K562 (cell line): ENCODE data around the gene GNG7. TPM values are rescaled to one million over a fixed set of nuclear protein-coding genes. Genes with fewer than 3 reads are reported as not detected.
A peak's percentile ranks its signal among the peaks of the same experiment; 100 is the strongest.

Experiments used
- CEBPG ChIP-seq, 3 experiments: fragments of 200-800 bp in 1 of 3; sonication (Bioruptor generic) in 1 of 3; sonication (generic) in 1 of 3; formaldehyde crosslinking in 1 of 3; IDR thresholded peaks in 2 of 3; conservative IDR thresholded peaks in 1 of 3; 2 replicates each; pipeline versions ENCODE4 v1.6.1 to v1.8.0; 2016 to 2022; ENCODE audit warnings: missing compliant biosample characterization in 2 of 3, missing genetic modification characterization in 2 of 3, mild to moderate bottlenecking in 1 of 3, missing genetic modification reagents in 1 of 3
- ETS1 ChIP-seq: conservative IDR thresholded peaks from 2 replicates; pipeline ENCODE4 v1.6.1; 2011; ENCODE audit warnings: low read depth, mild to moderate bottlenecking, low read length; ENCODE audit not compliant: control insufficient read depth
- ETS2 ChIP-seq: IDR thresholded peaks from 2 replicates; pipeline ENCODE4 v1.6.1; 2016; ENCODE audit warnings: borderline replicate concordance, missing genetic modification characterization, mild to moderate bottlenecking, moderate library complexity, missing compliant biosample characterization; ENCODE audit not compliant: poor library complexity, severe bottlenecking
- GABPB2 ChIP-seq: fragments of 250-450 bp; sonication (Bioruptor Pico); conservative IDR thresholded peaks from 2 replicates; pipeline ENCODE4 v1.5.1; 2021; ENCODE audit warnings: mild to moderate bottlenecking
- HEY1 ChIP-seq: fragments of 250-450 bp; sonication (Bioruptor Pico); IDR thresholded peaks from 2 replicates; pipeline ENCODE4 v1.5.0; 2020; ENCODE audit warnings: mild to moderate bottlenecking, moderate library complexity, borderline replicate concordance
- HNRNPLL ChIP-seq: fragments of 200-400 bp; formaldehyde crosslinking; IDR thresholded peaks from 2 replicates; pipeline ENCODE4 v1.6.1; 2017; ENCODE audit warnings: low read length, low read depth, mild to moderate bottlenecking; ENCODE audit not compliant: poor library complexity, severe bottlenecking
- HNRNPUL1 ChIP-seq: fragments of 200-400 bp; formaldehyde crosslinking; IDR thresholded peaks from 2 replicates; pipeline ENCODE4 v1.6.1; 2017; ENCODE audit warnings: low read length
- KAT7 ChIP-seq: sonication (generic); formaldehyde crosslinking; IDR thresholded peaks from 2 replicates; pipeline ENCODE4 v1.8.0; 2022; ENCODE audit warnings: missing genetic modification reagents, mild to moderate bottlenecking, borderline replicate concordance
- MCM3 ChIP-seq: fragments of 450-650 bp; IDR thresholded peaks from 2 replicates; pipeline ENCODE4 v1.6.1; 2016
- POLR2AphosphoS5 ChIP-seq: IDR thresholded peaks from 2 replicates; pipeline ENCODE4 v1.6.1; 2011; ENCODE audit warnings: mild to moderate bottlenecking, low read depth, low read length, moderate library complexity; ENCODE audit not compliant: control insufficient read depth, insufficient read depth
- PTBP1 ChIP-seq: fragments of 200-400 bp; formaldehyde crosslinking; IDR thresholded peaks from 2 replicates; pipeline ENCODE4 v1.6.1; 2017; ENCODE audit warnings: low read depth, low read length
- RBM15 ChIP-seq: fragments of 200-400 bp; formaldehyde crosslinking; IDR thresholded peaks from 2 replicates; pipeline ENCODE4 v1.6.1; 2018; ENCODE audit warnings: mild to moderate bottlenecking, low read length, moderate library complexity; ENCODE audit not compliant: insufficient read depth
- SMARCE1 ChIP-seq: fragments of 450-650 bp; IDR thresholded peaks from 2 replicates; pipeline ENCODE4 v1.7.1; 2016; ENCODE audit warnings: mild to moderate bottlenecking
- STAG1 ChIP-seq: sonication (generic); formaldehyde crosslinking; IDR thresholded peaks from 2 replicates; pipeline ENCODE4 v1.5.0; 2020; ENCODE audit warnings: missing genetic modification reagents, borderline replicate concordance
- ZBTB26 ChIP-seq: fragments of 450-650 bp; formaldehyde crosslinking; IDR thresholded peaks from 2 replicates; pipeline ENCODE4 v1.4.0; 2022; ENCODE audit warnings: missing genetic modification characterization
- ZBTB9 ChIP-seq: fragments of 450-650 bp; formaldehyde crosslinking; IDR thresholded peaks from 2 replicates; pipeline ENCODE4 v1.4.0; 2020; ENCODE audit warnings: mild to moderate bottlenecking, moderate library complexity
- ZFP30 ChIP-seq: fragments of 250-450 bp; sonication (Bioruptor Pico); IDR thresholded peaks from 2 replicates; pipeline ENCODE4 v1.8.0; 2022; ENCODE audit warnings: moderate library complexity, mild to moderate bottlenecking, inconsistent platforms, borderline replicate concordance
- ZNF165 ChIP-seq: fragments of 250-450 bp; sonication (Bioruptor Pico); IDR thresholded peaks from 2 replicates; pipeline ENCODE4 v1.4.0; 2020; ENCODE audit warnings: borderline replicate concordance
- ZNF175 ChIP-seq: fragments of 200-800 bp; sonication (Bioruptor generic); IDR thresholded peaks from 2 replicates; pipeline ENCODE4 v1.6.1; 2016; ENCODE audit warnings: low read depth, mild to moderate bottlenecking, missing genetic modification characterization, missing compliant biosample characterization
- ZNF431 ChIP-seq: sonication (generic); formaldehyde crosslinking; IDR thresholded peaks from 2 replicates; pipeline ENCODE4 v1.8.0; 2022; ENCODE audit warnings: mild to moderate bottlenecking, missing genetic modification reagents
- ZNF561 ChIP-seq: fragments of 450-650 bp; formaldehyde crosslinking; conservative IDR thresholded peaks from 2 replicates; pipeline ENCODE4 v1.4.0; 2020; ENCODE audit warnings: mild to moderate bottlenecking, moderate library complexity
- ZNF695 ChIP-seq: fragments of 450-650 bp; formaldehyde crosslinking; IDR thresholded peaks from 2 replicates; pipeline ENCODE4 v1.4.0; 2020; ENCODE audit warnings: mild to moderate bottlenecking, moderate library complexity
- ZNF696 ChIP-seq: fragments of 250-450 bp; sonication (Bioruptor Pico); conservative IDR thresholded peaks from 2 replicates; pipeline ENCODE4 v1.4.0; 2020; ENCODE audit warnings: mild to moderate bottlenecking, moderate library complexity
- polyA plus RNA-seq, 8 experiments: library from polyadenylated mRNA; depleted of rRNA in 4 of 8; stranded (reverse) in 5 of 8; unstranded in 3 of 8; fragments of >200 nt; fragmentation: Nextera tagmentation in 2 of 8; fragmentation: Illumina TruSeq in 1 of 8; extraction: Ambion mirVana in 2 of 8; extraction: Trizol in 1 of 8; gene quantifications; 2 replicates each; pipeline versions ENCODE4 v1.2.1 to v1.2.3, GENCODE V29; 2011 to 2014; ENCODE audit warnings: inconsistent platforms in 1 of 8, missing spikeins in 1 of 8
- total RNA-seq, 7 experiments: library from RNA; depleted of rRNA in 6 of 7; stranded (reverse); fragments of >200 nt in 6 of 7; fragmentation: Illumina TruSeq in 2 of 7; extraction: Trizol in 2 of 7; gene quantifications; 2 replicates each; pipeline versions ENCODE4 v1.2.1 to v1.2.3, GENCODE V29; 2011 to 2021; ENCODE audit warnings: low replicate concordance in 1 of 7

The GNG7 gene
- total and polyA plus RNA-seq, 9 of the 15 experiments (the other 6 are each of a cell fraction or from before 2014, with no cell fraction given), result 0.01 to 0.20 (median 0.06) TPM; not detected in 1

- TF ChIP-seq ZNF431 (CRISPR knock-in tag) (no peak), CEBPG (CRISPR knock-in tag; IDR thresholded peaks at IDR 0.05) (peak; percentile 89), CEBPG (tag; conservative IDR thresholded peaks at IDR 0.05 in 1 of 2, IDR thresholded peaks at IDR 0.05 in 1 of 2) (peak; percentile 42 to 90; a peak in 2 of 4 replicates), GABPB2 (CRISPR knock-in tag) (no peak), ETS1 (no peak), POLR2AphosphoS5 (no peak), ZNF695 (no peak), ZNF175 (CRISPR knock-in tag) (peak; percentile 91), HNRNPLL (no peak), ZNF696 (CRISPR knock-in tag) (no peak), ZBTB9 (CRISPR knock-in tag) (0 out of 2 replicates have a peak, but pooled peaks have one; percentile 39), SMARCE1 (peak; percentile 39; the same call in 1 of the 2 replicates), ZNF561 (no peak), PTBP1 (no peak), ZNF165 (CRISPR knock-in tag) (no peak), RBM15 (no peak), ZFP30 (CRISPR knock-in tag) (no peak), STAG1 (CRISPR knock-in tag) (no peak), MCM3 (no peak), ETS2 (no peak), HNRNPUL1 (no peak), ZBTB26 (no peak), HEY1 (CRISPR knock-in tag) (no peak), KAT7 (no peak)
These were observed 195.4 kb downstream of the GNG7 start (continued) for GRCh38 chr19:2507109-2507508.
